Adrenal gland (tissue), 5 donors: ENCODE measurements around the gene PRLR.

Source experiments
- POLR2A ChIP-seq, 2 donors: fragments of 450-650 bp; IDR thresholded peaks; one replicate each; pipeline ENCODE4 v1.6.1; 2017; ENCODE audit warnings: antibody characterized with exemption in 2 of 2, mild to moderate bottlenecking in 2 of 2, moderate library complexity in 1 of 2
- TF ChIP-seq, protein P1 (sequence below), 6 experiments: fragments of 450-650 bp in 4 of 6; fragments of 200-600 bp in 2 of 6; sonication (generic) in 1 of 6; IDR thresholded peaks; 1 replicate in 5 of 6; 2 replicates in 1 of 6; pipeline versions ENCODE4 v1.5.1 to v1.8.0; 2016 to 2021; ENCODE audit warnings: antibody characterized with exemption in 6 of 6, mild to moderate bottlenecking in 2 of 6, moderate library complexity in 1 of 6
- donor health status: DM: no; HTN: no; CAD: no.

- TF ChIP-seq, protein P1, sequence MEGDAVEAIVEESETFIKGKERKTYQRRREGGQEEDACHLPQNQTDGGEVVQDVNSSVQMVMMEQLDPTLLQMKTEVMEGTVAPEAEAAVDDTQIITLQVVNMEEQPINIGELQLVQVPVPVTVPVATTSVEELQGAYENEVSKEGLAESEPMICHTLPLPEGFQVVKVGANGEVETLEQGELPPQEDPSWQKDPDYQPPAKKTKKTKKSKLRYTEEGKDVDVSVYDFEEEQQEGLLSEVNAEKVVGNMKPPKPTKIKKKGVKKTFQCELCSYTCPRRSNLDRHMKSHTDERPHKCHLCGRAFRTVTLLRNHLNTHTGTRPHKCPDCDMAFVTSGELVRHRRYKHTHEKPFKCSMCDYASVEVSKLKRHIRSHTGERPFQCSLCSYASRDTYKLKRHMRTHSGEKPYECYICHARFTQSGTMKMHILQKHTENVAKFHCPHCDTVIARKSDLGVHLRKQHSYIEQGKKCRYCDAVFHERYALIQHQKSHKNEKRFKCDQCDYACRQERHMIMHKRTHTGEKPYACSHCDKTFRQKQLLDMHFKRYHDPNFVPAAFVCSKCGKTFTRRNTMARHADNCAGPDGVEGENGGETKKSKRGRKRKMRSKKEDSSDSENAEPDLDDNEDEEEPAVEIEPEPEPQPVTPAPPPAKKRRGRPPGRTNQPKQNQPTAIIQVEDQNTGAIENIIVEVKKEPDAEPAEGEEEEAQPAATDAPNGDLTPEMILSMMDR (IDR thresholded peaks at IDR 0.05) = no peak
- TF ChIP-seq POLR2A (IDR thresholded peaks at IDR 0.05) = no peak
These were observed 100.3 kb downstream of the PRLR start for GRCh38 chr5:35129921-35130485.
